ENCODE data around the gene ZNF575. TPM values are rescaled to one million over a fixed set of nuclear protein-coding genes. Genes with fewer than 3 reads are reported as not detected.

The ZNF575 gene
- total and polyA plus RNA-seq, 2 donors from 2014 or later, result 2.8 to 3.1 TPM

DNA sequence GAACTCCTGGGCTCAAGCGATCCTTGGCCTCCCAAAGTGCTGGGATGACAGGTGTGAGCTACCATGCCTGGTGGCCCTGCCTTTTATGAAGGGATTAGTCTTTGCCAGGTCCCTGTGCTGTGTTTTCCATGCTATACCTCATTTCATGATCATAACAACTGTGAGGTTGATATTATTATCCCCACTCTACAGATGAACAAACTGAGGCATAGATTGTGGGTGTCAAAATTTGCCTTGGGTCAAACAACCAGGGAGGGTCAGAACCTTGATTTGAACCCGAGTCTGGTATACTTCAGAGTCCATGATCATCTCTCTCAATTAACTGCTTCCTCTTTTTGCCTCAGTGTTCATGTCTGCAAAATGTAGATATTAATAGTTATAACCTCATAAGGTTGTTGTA is 49.5 kb downstream of the ZNF575 start:
- Histone ChIP-seq H3K4me3 (ENCODE audit: low read length in 3 of 3) (no peak overlapping the region), H3K4me1 (ENCODE audit: control insufficient read depth in 2 of 3, insufficient read depth in 2 of 3, low read depth in 1 of 3, low read length in 3 of 3) (peaks cover 0 to 29% (median 17%) of the 10 kb centered on the region in 3 donors), H3K9me3 (ENCODE audit: control insufficient read depth in 2 of 3, insufficient read depth in 1 of 3, low read length in 3 of 3) (no peaks in the 10 kb centered on the region), H3K36me3 (ENCODE audit: control insufficient read depth in 2 of 3, insufficient read depth in 3 of 3, low read length in 3 of 3) (no peaks in the 10 kb centered on the region), H3K27me3 (ENCODE audit: control insufficient read depth, insufficient read depth, low read length) (no peaks in the 10 kb centered on the region), H3K27ac (ENCODE audit: low read depth in 2 of 2, low read length in 2 of 2) (peak overlapping the region in 1 of 2 donors; percentile 9), H3K9ac (ENCODE audit: low read length in 3 of 3) (no peak overlapping the region)
- DNase-seq (no peak), FAIRE-seq (no peak)
- TF ChIP-seq, protein P1, sequence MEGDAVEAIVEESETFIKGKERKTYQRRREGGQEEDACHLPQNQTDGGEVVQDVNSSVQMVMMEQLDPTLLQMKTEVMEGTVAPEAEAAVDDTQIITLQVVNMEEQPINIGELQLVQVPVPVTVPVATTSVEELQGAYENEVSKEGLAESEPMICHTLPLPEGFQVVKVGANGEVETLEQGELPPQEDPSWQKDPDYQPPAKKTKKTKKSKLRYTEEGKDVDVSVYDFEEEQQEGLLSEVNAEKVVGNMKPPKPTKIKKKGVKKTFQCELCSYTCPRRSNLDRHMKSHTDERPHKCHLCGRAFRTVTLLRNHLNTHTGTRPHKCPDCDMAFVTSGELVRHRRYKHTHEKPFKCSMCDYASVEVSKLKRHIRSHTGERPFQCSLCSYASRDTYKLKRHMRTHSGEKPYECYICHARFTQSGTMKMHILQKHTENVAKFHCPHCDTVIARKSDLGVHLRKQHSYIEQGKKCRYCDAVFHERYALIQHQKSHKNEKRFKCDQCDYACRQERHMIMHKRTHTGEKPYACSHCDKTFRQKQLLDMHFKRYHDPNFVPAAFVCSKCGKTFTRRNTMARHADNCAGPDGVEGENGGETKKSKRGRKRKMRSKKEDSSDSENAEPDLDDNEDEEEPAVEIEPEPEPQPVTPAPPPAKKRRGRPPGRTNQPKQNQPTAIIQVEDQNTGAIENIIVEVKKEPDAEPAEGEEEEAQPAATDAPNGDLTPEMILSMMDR (IDR thresholded peaks at IDR 0.05; ENCODE audit: borderline replicate concordance, extremely low read depth, insufficient read depth), result no peak
- intact Hi-C loops (cut with DNase I), result no loop called here

DNA sequence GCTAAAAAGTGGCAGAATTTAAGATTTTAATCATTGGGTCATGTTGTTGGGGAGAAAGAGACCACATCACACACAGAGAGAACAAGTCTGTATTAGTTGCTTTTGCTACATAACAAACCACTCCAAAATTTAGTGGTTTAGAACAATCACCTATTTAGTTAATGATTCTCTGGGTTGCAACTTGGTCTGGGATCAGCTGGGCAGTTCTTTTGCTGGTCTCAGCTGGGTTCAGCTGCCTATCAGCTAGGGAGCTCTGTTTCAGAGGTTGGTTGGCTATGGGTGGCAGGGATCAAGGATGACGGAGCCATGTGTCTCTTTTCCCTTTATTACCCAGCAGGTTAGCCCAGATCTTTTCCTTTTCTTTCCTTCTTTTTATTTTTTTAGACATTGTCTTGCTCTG is 51.5 kb downstream of the ZNF575 start:
- no peak for FAIRE-seq
- TF ChIP-seq, protein P1 (IDR thresholded peaks at IDR 0.05; ENCODE audit: borderline replicate concordance, extremely low read depth, insufficient read depth), result no peak
- intact Hi-C loops (cut with DNase I), result no loop called here
- DNase-seq, result peak in 2 of 5 donors; percentile 31 to 42
- peak overlapping the region in 1 of 3 donors; percentile 11 for H3K4me3 ChIP-seq (ENCODE audit: low read length in 3 of 3)
- H3K4me1 ChIP-seq (ENCODE audit: control insufficient read depth in 2 of 3, insufficient read depth in 2 of 3, low read depth in 1 of 3, low read length in 3 of 3), result peaks cover 0 to 29% (median 17%) of the 10 kb centered on the region in 3 donors
- peak overlapping the region; percentile 84 to 89 for H3K27ac ChIP-seq (ENCODE audit: low read depth in 2 of 2, low read length in 2 of 2)
- peak overlapping the region in 1 of 3 donors; percentile 35 for H3K9ac ChIP-seq (ENCODE audit: low read length in 3 of 3)
- H3K9me3 ChIP-seq (ENCODE audit: control insufficient read depth in 2 of 3, insufficient read depth in 1 of 3, low read length in 3 of 3), result no peaks in the 10 kb centered on the region
- H3K27me3 ChIP-seq (ENCODE audit: control insufficient read depth, insufficient read depth, low read length), result no peaks in the 10 kb centered on the region
- H3K36me3 ChIP-seq (ENCODE audit: control insufficient read depth in 2 of 3, insufficient read depth in 3 of 3, low read length in 3 of 3), result peaks cover 0 to 6% (median 5%) of the 10 kb centered on the region in 3 donors

Other genes starting within 250 kb of the ZNF575 start
- 0.66 TPM for gene CD177, start 179.5 kb upstream of the ZNF575 start, total RNA-seq
- gene CD177, start 179.5 kb upstream of the ZNF575 start, polyA plus RNA-seq (ENCODE audit: insufficient read depth, low read depth, low replicate concordance), result 0.17 TPM
- not detected for gene TEX101, start 118.3 kb upstream of the ZNF575 start, total RNA-seq
- not detected for gene TEX101, start 118.3 kb upstream of the ZNF575 start, polyA plus RNA-seq (ENCODE audit: insufficient read depth, low read depth, low replicate concordance)
- gene LYPD3, start 67.6 kb upstream of the ZNF575 start, total RNA-seq, result 1.7 TPM
- 2.2 TPM for gene LYPD3, start 67.6 kb upstream of the ZNF575 start, polyA plus RNA-seq (ENCODE audit: insufficient read depth, low read depth, low replicate concordance)
- 10.8 TPM for gene PHLDB3, start 28.4 kb upstream of the ZNF575 start, total RNA-seq
- 8.2 TPM for gene PHLDB3, start 28.4 kb upstream of the ZNF575 start, polyA plus RNA-seq (ENCODE audit: insufficient read depth, low read depth, low replicate concordance)
- 61.3 TPM for gene ETHE1, start 6.0 kb upstream of the ZNF575 start, total RNA-seq
- gene ETHE1, start 6.0 kb upstream of the ZNF575 start, polyA plus RNA-seq (ENCODE audit: insufficient read depth, low read depth, low replicate concordance), result 81.8 TPM
- gene XRCC1, start 42.3 kb downstream of the ZNF575 start, total RNA-seq, result 24.5 TPM
- gene XRCC1, start 42.3 kb downstream of the ZNF575 start, polyA plus RNA-seq (ENCODE audit: insufficient read depth, low read depth, low replicate concordance), result 19.3 TPM
- gene PINLYP, start 42.6 kb downstream of the ZNF575 start, total RNA-seq, result 14.8 TPM
- gene PINLYP, start 42.6 kb downstream of the ZNF575 start, polyA plus RNA-seq (ENCODE audit: insufficient read depth, low read depth, low replicate concordance), result 41.8 TPM
- gene IRGQ, start 62.9 kb downstream of the ZNF575 start, total RNA-seq, result 24.2 TPM
- 9.5 TPM for gene IRGQ, start 62.9 kb downstream of the ZNF575 start, polyA plus RNA-seq (ENCODE audit: insufficient read depth, low read depth, low replicate concordance)
- 15.3 TPM for gene ZNF576, start 63.4 kb downstream of the ZNF575 start, total RNA-seq
- gene ZNF576, start 63.4 kb downstream of the ZNF575 start, polyA plus RNA-seq (ENCODE audit: insufficient read depth, low read depth, low replicate concordance), result 25.6 TPM
- 0.28 TPM for gene SRRM5, start 78.9 kb downstream of the ZNF575 start, total RNA-seq
- 0.22 TPM for gene SRRM5, start 78.9 kb downstream of the ZNF575 start, polyA plus RNA-seq (ENCODE audit: insufficient read depth, low read depth, low replicate concordance)
- gene ZNF428, start 86.4 kb downstream of the ZNF575 start, total RNA-seq, result 44.3 TPM
- gene ZNF428, start 86.4 kb downstream of the ZNF575 start, polyA plus RNA-seq (ENCODE audit: insufficient read depth, low read depth, low replicate concordance), result 95.4 TPM
- 25.3 TPM for gene CADM4, start 106.7 kb downstream of the ZNF575 start, total RNA-seq
- gene CADM4, start 106.7 kb downstream of the ZNF575 start, polyA plus RNA-seq (ENCODE audit: insufficient read depth, low read depth, low replicate concordance), result 47.0 TPM
- gene PLAUR, start 137.0 kb downstream of the ZNF575 start, total RNA-seq, result 17.0 TPM
- 3.9 TPM for gene PLAUR, start 137.0 kb downstream of the ZNF575 start, polyA plus RNA-seq (ENCODE audit: insufficient read depth, low read depth, low replicate concordance)
- gene IRGC, start 182.9 kb downstream of the ZNF575 start, total RNA-seq, result not detected
- gene IRGC, start 182.9 kb downstream of the ZNF575 start, polyA plus RNA-seq (ENCODE audit: insufficient read depth, low read depth, low replicate concordance), result not detected
- gene SMG9, start 221.8 kb downstream of the ZNF575 start, total RNA-seq, result 34.6 TPM
- 25.1 TPM for gene SMG9, start 221.8 kb downstream of the ZNF575 start, polyA plus RNA-seq (ENCODE audit: insufficient read depth, low read depth, low replicate concordance)
- 6.1 TPM for gene KCNN4, start 247.8 kb downstream of the ZNF575 start, total RNA-seq
- 0.80 TPM for gene KCNN4, start 247.8 kb downstream of the ZNF575 start, polyA plus RNA-seq (ENCODE audit: insufficient read depth, low read depth, low replicate concordance)